Activated gamma-delta T cell treated with Interleukin-2 at 50 U/mL for 16 hours (primary cell): ENCODE data around the gene AFAP1L2.

ENCODE experiments used
- DNase-seq: peaks from one replicate; pipeline ENCODE4 v3.0.0-alpha.2; 2020

AFAP1L2 gene

GRCh38 chr10:114404171-114405010 is at the start of gene AFAP1L2:
Gene AFAP1L2, minus strand, starts transcription at chr10:114404502. Its CDS starts 47 bp downstream, at chr10:114404455.
- DNase-seq, result no peak

GRCh38 chr10:114453576-114453975 is 49.3 kb upstream of the AFAP1L2 start:
- no peak for DNase-seq

- DNase-seq, result no peak
Observed at GRCh38 chr10:114448897-114449296, 44.6 kb upstream of the AFAP1L2 start.

GRCh38 chr10:114445332-114445731 is 41.0 kb upstream of the AFAP1L2 start:
- no peak for DNase-seq

GRCh38 chr10:114444819-114445218 is 40.5 kb upstream of the AFAP1L2 start:
- no peak for DNase-seq

- DNase-seq, result no peak
Observed at GRCh38 chr10:114442091-114442630, 37.9 kb upstream of the AFAP1L2 start.

GRCh38 chr10:114441107-114441506 is 36.8 kb upstream of the AFAP1L2 start:
- no peak for DNase-seq

- DNase-seq, result no peak
Observed at GRCh38 chr10:114437473-114438292, 33.4 kb upstream of the AFAP1L2 start.

GRCh38 chr10:114436941-114437340 is 32.6 kb upstream of the AFAP1L2 start:
- DNase-seq, result no peak

- DNase-seq, result no peak
Observed at GRCh38 chr10:114432566-114433093, 28.3 kb upstream of the AFAP1L2 start.

GRCh38 chr10:114431414-114432135 is 27.3 kb upstream of the AFAP1L2 start:
- no peak for DNase-seq

- DNase-seq, result no peak
Observed at GRCh38 chr10:114430688-114431413, 26.5 kb upstream of the AFAP1L2 start.

- DNase-seq, result no peak
Observed at GRCh38 chr10:114429581-114430335, 25.5 kb upstream of the AFAP1L2 start.

- no peak for DNase-seq
Observed at GRCh38 chr10:114427124-114427852, 23.0 kb upstream of the AFAP1L2 start.

- DNase-seq, result no peak
Observed at GRCh38 chr10:114426476-114426875, 22.2 kb upstream of the AFAP1L2 start.

- no peak for DNase-seq
Observed at GRCh38 chr10:114420811-114421485, 16.6 kb upstream of the AFAP1L2 start.

GRCh38 chr10:114418109-114418508 is 13.8 kb upstream of the AFAP1L2 start:
- DNase-seq, result no peak

- no peak for DNase-seq
Observed at GRCh38 chr10:114412907-114413797, 8.8 kb upstream of the AFAP1L2 start.

GRCh38 chr10:114408968-114409444 is 4.7 kb upstream of the AFAP1L2 start:
- no peak for DNase-seq
